Mesothelial cell of epicardium (in vitro differentiated cells): ENCODE measurements around the gene HFM1. TPM values are rescaled to one million over a fixed set of nuclear protein-coding genes. Genes with fewer than 3 reads are reported as not detected.
A peak's percentile ranks its signal among the peaks of the same experiment; 100 is the strongest.

Experiments
- DNase-seq, 2 experiments: peaks; one replicate each; pipeline ENCODE4 v3.0.0; 2021; ENCODE audit warnings: low spot score in 2 of 2; ENCODE audit not compliant: unreplicated experiment in 2 of 2
- H3K27ac Mint-ChIP-seq: 2 replicates; pipeline ENCODE4 v1.8.0; 2021; ENCODE audit warnings: mixed read lengths
- H3K27me3 Mint-ChIP-seq: 2 replicates; pipeline ENCODE4 v1.8.0; 2021; ENCODE audit warnings: low read depth, mixed read lengths
- H3K36me3 Mint-ChIP-seq: 2 replicates; pipeline ENCODE4 v1.8.0; 2021; ENCODE audit warnings: mixed read lengths
- H3K4me1 Mint-ChIP-seq: 2 replicates; pipeline ENCODE4 v1.8.0; 2021; ENCODE audit warnings: mixed read lengths
- H3K4me3 Mint-ChIP-seq: 2 replicates; pipeline ENCODE4 v1.8.0; 2021; ENCODE audit warnings: mild to moderate bottlenecking, moderate library complexity, mixed read lengths
- H3K9me3 Mint-ChIP-seq: 2 replicates; pipeline ENCODE4 v1.8.0; 2021; ENCODE audit warnings: mixed read lengths
- CTCF ChIP-seq: fragments of 200-600 bp; sonication (generic); IDR thresholded peaks from one replicate; pipeline ENCODE4 v1.5.0; 2021; ENCODE audit warnings: antibody characterized with exemption; ENCODE audit not compliant: unreplicated experiment
- total RNA-seq: library from RNA; stranded (reverse); gene quantifications from 3 replicates; pipeline ENCODE4 v1.2.1, GENCODE V29; 2021

Gene HFM1
- total RNA-seq, 1 donor from 2014 or later, result 6.1 TPM

GRCh38 chr1:91402023-91402422 lies 2.6 kb downstream of the HFM1 start:
- H3K4me3 Mint-ChIP-seq, result no peak overlapping the region

GRCh38 chr1:91400133-91400725 lies 4.4 kb downstream of the HFM1 start:
- Mint-ChIP-seq H3K36me3 (no peaks in the 10 kb centered on the region), H3K27ac (no peak overlapping the region), H3K4me3 (no peak overlapping the region), H3K9me3 (no peaks in the 10 kb centered on the region), H3K27me3 (no peaks in the 10 kb centered on the region), H3K4me1 (peaks cover 11% of the 10 kb centered on the region)
- no peak for TF ChIP-seq CTCF
- no peak for DNase-seq

More at GRCh38 chr1:91402023-91402422, 2.6 kb downstream of the HFM1 start:
- peak; percentile 31 for TF ChIP-seq CTCF
- Mint-ChIP-seq H3K9me3 (no peaks in the 10 kb centered on the region), H3K27me3 (no peaks in the 10 kb centered on the region), H3K27ac (no peak overlapping the region), H3K4me1 (peaks cover 13% of the 10 kb centered on the region), H3K36me3 (no peaks in the 10 kb centered on the region)
- no peak for DNase-seq

GRCh38 chr1:91398291-91398690 lies 6.3 kb downstream of the HFM1 start:
- TF ChIP-seq CTCF, result no peak
- Mint-ChIP-seq H3K36me3 (no peaks in the 10 kb centered on the region), H3K4me1 (peaks cover 7% of the 10 kb centered on the region), H3K27ac (no peak overlapping the region), H3K4me3 (no peak overlapping the region), H3K9me3 (no peaks in the 10 kb centered on the region), H3K27me3 (no peaks in the 10 kb centered on the region)
- no peak for DNase-seq

- peaks cover 2% of the 10 kb centered on the region for H3K36me3 Mint-ChIP-seq
- H3K4me1 Mint-ChIP-seq, result peaks cover 7% of the 10 kb centered on the region
- no peak overlapping the region for H3K4me3 Mint-ChIP-seq
- H3K27me3 Mint-ChIP-seq, result no peaks in the 10 kb centered on the region
- no peak for TF ChIP-seq CTCF
- no peaks in the 10 kb centered on the region for H3K9me3 Mint-ChIP-seq
- no peak for DNase-seq
- no peak overlapping the region for H3K27ac Mint-ChIP-seq
Observed at GRCh38 chr1:91397605-91398004, 7.0 kb downstream of the HFM1 start.

- H3K4me1 Mint-ChIP-seq, result no peaks in the 10 kb centered on the region
- no peak overlapping the region for H3K4me3 Mint-ChIP-seq
- no peak overlapping the region for H3K27ac Mint-ChIP-seq
- no peak for TF ChIP-seq CTCF
- H3K9me3 Mint-ChIP-seq, result peaks cover 16% of the 10 kb centered on the region
- no peak for DNase-seq
- H3K27me3 Mint-ChIP-seq, result no peaks in the 10 kb centered on the region
- peaks cover 14% of the 10 kb centered on the region for H3K36me3 Mint-ChIP-seq
Observed at GRCh38 chr1:91393042-91393441, 11.6 kb downstream of the HFM1 start.

GRCh38 chr1:91386109-91386508 lies 18.5 kb downstream of the HFM1 start:
- H3K27ac Mint-ChIP-seq, result no peak overlapping the region
- H3K4me1 Mint-ChIP-seq, result peaks cover 11% of the 10 kb centered on the region
- peaks cover 8% of the 10 kb centered on the region for H3K36me3 Mint-ChIP-seq
- peaks cover 11% of the 10 kb centered on the region for H3K9me3 Mint-ChIP-seq
- H3K4me3 Mint-ChIP-seq, result no peak overlapping the region
- TF ChIP-seq CTCF, result no peak
- DNase-seq, result no peak
- no peaks in the 10 kb centered on the region for H3K27me3 Mint-ChIP-seq
